Fibroblast of gingiva (primary cell): Measurements from ENCODE around the gene MAB21L4.

Source experiments
- DNase-seq: peaks from one replicate; pipeline ENCODE4 v3.0.0-alpha.2; 2011; ENCODE audit warnings: low read depth

The MAB21L4 gene

GRCh38 chr2:240894006-240894405 is 1.9 kb downstream of the MAB21L4 start:
- DNase-seq = no peak

GRCh38 chr2:240893363-240893844 is 2.6 kb downstream of the MAB21L4 start:
- no peak for DNase-seq

- no peak for DNase-seq
Measured at GRCh38 chr2:240892925-240893324, 3.0 kb downstream of the MAB21L4 start.

- no peak for DNase-seq
Measured at GRCh38 chr2:240892356-240892755, 3.6 kb downstream of the MAB21L4 start.

- no peak for DNase-seq
Measured at GRCh38 chr2:240891492-240892340, 4.2 kb downstream of the MAB21L4 start.

GRCh38 chr2:240890691-240891090 is 5.3 kb downstream of the MAB21L4 start:
- no peak for DNase-seq

GRCh38 chr2:240889601-240890560 is 6.1 kb downstream of the MAB21L4 start:
- DNase-seq = no peak

- no peak for DNase-seq
Measured at GRCh38 chr2:240888890-240889573, 6.9 kb downstream of the MAB21L4 start.

- no peak for DNase-seq
Measured at GRCh38 chr2:240888130-240888889, 7.6 kb downstream of the MAB21L4 start.

GRCh38 chr2:240887631-240888030 is 8.3 kb downstream of the MAB21L4 start:
- DNase-seq = no peak

GRCh38 chr2:240886678-240887609 is 9.0 kb downstream of the MAB21L4 start:
- DNase-seq = no peak

- no peak for DNase-seq
Measured at GRCh38 chr2:240886023-240886565, 9.9 kb downstream of the MAB21L4 start.

- no peak for DNase-seq
Measured at GRCh38 chr2:240885566-240885965, 10.4 kb downstream of the MAB21L4 start.

GRCh38 chr2:240884745-240885144 is 11.2 kb downstream of the MAB21L4 start:
- DNase-seq = no peak

- no peak for DNase-seq
Measured at GRCh38 chr2:240884221-240884620, 11.7 kb downstream of the MAB21L4 start.

GRCh38 chr2:240881913-240882312 is 14.0 kb downstream of the MAB21L4 start:
- no peak for DNase-seq

GRCh38 chr2:240879105-240879504 is 16.9 kb downstream of the MAB21L4 start:
- no peak for DNase-seq

GRCh38 chr2:240878341-240878936 is 17.5 kb downstream of the MAB21L4 start:
- DNase-seq = no peak
